ENCODE measurements around the gene KIF1C.

- no peak for TF ChIP-seq EZH2phosphoT487 (IDR thresholded peaks at IDR 0.05; ENCODE audit: insufficient read depth, low read depth)
- TF ChIP-seq EZH2 (IDR thresholded peaks at IDR 0.05; ENCODE audit: insufficient read depth, poor library complexity, severe bottlenecking): no peak
Measured at GRCh38 chr17:5003214-5003867, 5.6 kb downstream of the KIF1C start.

Data from GM23248 (cell line).